Measurements from ENCODE around the gene KLHL22. TPM values are rescaled to one million over a fixed set of nuclear protein-coding genes. Genes with fewer than 3 reads are reported as not detected.
"Not testable (repeated sequence)": the region's sequence is repeated elsewhere in the genome, so short reads cannot be mapped to it uniquely, and the experiment has no call there.

Gene KLHL22
- total RNA-seq, 1 donor, result 29.6 TPM

- H3K4me3 ChIP-seq (ENCODE audit: low read depth, low read length), result no peak overlapping the region
- no peak for DNase-seq (ENCODE audit: low read depth)
- no peak for TF ChIP-seq CTCF (IDR thresholded peaks at IDR 0.05; ENCODE audit: insufficient read depth, low read length)
Observed at GRCh38 chr22:20516399-20516798, 20.8 kb upstream of the KLHL22 start.

GRCh38 chr22:20514658-20515406 lies 19.2 kb upstream of the KLHL22 start:
- peak; percentile 83 for DNase-seq (ENCODE audit: low read depth)
- H3K4me3 ChIP-seq (ENCODE audit: low read depth, low read length), result no peak overlapping the region
- TF ChIP-seq CTCF (IDR thresholded peaks at IDR 0.05; ENCODE audit: insufficient read depth, low read length), result no peak

- no peak for DNase-seq (ENCODE audit: low read depth)
- TF ChIP-seq CTCF (IDR thresholded peaks at IDR 0.05; ENCODE audit: insufficient read depth, low read length), result no peak
- no peak overlapping the region for H3K4me3 ChIP-seq (ENCODE audit: low read depth, low read length)
Observed at GRCh38 chr22:20511578-20512229, 16.1 kb upstream of the KLHL22 start.

GRCh38 chr22:20510811-20511577 lies 15.4 kb upstream of the KLHL22 start:
- no peak for DNase-seq (ENCODE audit: low read depth)
- TF ChIP-seq CTCF (IDR thresholded peaks at IDR 0.05; ENCODE audit: insufficient read depth, low read length), result no peak
- no peak overlapping the region for H3K4me3 ChIP-seq (ENCODE audit: low read depth, low read length)

- no peak for TF ChIP-seq CTCF (IDR thresholded peaks at IDR 0.05; ENCODE audit: insufficient read depth, low read length)
- DNase-seq (ENCODE audit: low read depth), result peak; percentile 94
- H3K4me3 ChIP-seq (ENCODE audit: low read depth, low read length), result peak overlapping the region; percentile 94
Observed at GRCh38 chr22:20509344-20510047, 13.9 kb upstream of the KLHL22 start.

- H3K4me3 ChIP-seq (ENCODE audit: low read depth, low read length), result peak overlapping the region; percentile 94
- no peak for TF ChIP-seq CTCF (IDR thresholded peaks at IDR 0.05; ENCODE audit: insufficient read depth, low read length)
- no peak for DNase-seq (ENCODE audit: low read depth)
Observed at GRCh38 chr22:20508815-20509271, 13.2 kb upstream of the KLHL22 start.

GRCh38 chr22:20508067-20508755 lies 12.6 kb upstream of the KLHL22 start:
- DNase-seq (ENCODE audit: low read depth), result not testable (repeated sequence)
- H3K4me3 ChIP-seq (ENCODE audit: low read depth, low read length), result peak overlapping the region; percentile 94
